HG03457 (cell line): ENCODE measurements around the gene MYH3.

Experiments
- ATAC-seq: cut with Tn5 transposase; IDR thresholded peaks from one replicate; pipeline ENCODE4 v1.9.1; 2021; ENCODE audit warnings: moderate number of reproducible peaks; ENCODE audit not compliant: unreplicated experiment

MYH3 gene

DNA sequence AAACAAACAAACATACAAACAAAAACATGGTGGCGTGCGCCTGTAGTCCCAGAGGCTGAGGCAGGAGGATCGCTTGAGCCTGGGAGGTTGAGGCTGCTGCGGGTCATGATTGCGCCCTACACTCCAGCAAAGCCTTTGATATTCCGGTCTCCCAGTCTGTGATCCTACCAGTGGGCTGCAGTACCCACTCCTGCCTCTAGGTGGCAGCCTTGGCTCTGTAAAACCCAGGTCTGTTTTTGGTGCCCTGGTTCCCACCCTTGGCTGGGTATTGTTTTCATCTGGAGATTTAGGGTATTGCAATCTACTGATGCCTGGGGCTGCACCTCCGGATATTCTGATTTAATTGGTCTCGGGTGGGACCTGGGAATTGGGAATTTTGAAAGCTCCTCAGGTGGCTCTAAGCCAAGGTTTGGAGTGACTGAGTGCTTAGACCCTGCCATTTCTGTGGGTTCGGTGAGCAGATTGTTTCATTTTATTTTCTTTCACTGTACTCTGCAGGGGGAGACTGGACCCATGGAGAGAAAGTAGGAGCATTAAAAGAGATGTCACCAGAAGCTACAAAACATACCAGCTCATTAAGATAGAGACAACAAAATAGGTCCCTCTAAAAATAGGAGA is 40.5 kb downstream of the MYH3 start:
- ATAC-seq = no peak

DNA sequence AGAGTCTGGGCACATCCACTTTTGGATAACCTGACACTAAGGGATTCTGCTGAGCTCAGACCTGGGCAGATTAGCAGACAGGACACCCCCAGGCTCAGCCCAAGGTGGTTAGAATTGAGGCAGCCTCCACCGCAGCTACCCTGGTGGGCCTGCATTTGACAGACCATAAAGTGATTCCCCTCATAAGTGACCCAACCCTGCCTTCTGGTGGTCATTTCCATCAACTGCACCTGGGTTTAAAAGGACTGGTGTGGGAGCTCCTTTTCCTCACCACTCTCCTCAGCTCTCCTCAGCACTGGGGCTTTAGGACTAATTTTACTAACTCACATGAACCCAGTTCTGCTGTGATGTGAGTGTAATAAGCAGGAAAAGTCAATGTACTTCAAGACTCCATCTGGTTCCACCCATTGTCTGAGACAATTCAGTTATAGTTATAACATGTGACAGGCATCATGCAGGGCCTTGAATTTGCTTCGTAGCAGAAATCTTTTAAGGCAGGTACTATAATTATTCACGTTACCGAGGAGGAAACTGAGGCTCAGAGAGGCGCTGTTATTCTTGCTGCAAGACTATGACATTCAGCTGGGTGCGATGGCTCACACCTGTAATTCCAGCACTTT is 42.5 kb downstream of the MYH3 start:
- no peak for ATAC-seq

DNA sequence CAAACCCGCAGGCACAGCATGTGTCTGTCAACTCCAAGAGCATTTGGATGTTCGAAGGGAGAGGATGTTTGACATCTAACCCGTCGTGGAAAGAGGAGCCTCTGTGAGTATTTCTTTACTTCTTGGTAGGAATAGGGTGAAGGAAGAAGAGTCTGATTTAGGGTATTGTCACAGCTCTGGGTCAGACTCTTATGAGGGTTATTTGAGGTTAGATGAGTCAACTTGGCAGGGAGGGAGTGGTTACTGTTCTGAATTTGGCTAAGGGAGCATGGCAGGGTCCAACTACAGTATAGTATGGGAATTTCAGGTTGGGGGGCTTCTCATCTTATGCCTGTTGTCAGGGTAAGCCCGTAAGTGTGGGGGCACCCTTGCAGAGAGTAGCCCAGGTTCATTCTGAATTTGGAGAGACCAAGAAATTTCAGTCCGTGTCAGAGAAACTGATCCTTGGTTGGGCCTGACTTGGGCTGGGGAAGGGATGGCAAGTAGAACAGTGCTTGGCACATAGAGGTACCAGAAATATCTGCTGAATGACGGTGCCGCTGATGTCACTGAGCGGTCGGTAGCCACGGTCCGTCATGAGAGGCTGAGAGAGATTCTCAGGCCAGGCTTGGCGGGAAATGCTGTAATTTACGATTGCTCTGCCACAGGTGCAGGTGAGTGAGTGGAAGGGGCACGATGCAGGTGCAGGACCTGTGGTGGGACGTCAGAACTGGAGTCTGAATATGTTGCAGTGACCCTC is 43.2 kb downstream of the MYH3 start:
- ATAC-seq = no peak

DNA sequence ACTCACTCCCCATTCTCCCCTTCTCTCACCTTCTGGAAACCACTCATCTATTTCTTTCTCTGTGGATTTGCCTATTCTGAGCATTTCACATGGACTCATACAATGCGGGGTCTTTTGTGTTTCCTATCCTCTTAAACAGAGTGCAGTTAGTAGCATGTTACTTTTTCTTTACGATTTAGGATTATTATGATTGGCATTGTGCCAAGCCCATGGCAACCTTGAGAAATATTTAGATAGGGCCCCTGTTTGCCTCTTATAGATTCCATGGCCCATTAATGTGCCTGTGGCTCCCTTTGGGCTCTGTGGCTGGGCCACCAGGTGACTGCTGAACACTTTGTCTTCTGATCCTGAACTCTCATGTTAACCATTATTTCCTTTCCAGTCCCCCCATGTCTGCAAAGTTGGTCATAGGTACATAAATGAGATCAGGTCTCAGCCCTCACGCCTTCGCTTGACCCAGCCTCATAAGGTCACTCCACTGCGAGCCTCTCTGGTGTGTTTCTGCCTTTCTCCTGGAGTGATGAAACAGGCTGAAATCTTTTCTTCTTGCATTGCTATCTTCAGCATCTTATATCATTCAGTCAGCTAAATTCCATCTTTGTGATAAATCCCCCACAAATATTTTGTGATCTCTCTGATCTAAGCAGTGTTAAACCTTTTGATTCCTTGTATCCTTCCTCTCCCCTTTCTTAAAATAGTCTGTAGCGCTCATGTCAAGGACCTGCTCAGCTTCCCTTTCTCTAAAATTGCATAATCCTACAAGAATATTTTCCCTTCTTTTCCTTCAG is 44.0 kb downstream of the MYH3 start:
- no peak for ATAC-seq

DNA sequence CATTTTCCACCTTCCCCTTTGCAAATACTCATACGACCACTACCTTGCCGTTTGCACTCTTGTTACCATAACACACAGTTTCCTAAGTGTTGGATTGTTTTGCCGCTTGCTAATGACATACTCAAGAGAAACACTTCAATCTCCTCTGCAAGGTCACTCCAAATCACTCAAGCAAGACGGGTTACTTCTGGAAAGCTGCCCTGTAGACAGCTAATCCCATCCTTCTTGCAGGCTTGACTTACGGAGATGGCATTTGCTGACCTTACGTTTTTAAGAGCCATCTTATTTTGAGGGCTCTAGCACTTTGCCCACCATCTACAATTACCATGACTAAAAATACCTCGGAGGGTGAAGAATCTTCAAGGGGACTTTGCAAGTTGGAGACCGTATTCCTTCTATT is 46.2 kb downstream of the MYH3 start:
- ATAC-seq = no peak

DNA sequence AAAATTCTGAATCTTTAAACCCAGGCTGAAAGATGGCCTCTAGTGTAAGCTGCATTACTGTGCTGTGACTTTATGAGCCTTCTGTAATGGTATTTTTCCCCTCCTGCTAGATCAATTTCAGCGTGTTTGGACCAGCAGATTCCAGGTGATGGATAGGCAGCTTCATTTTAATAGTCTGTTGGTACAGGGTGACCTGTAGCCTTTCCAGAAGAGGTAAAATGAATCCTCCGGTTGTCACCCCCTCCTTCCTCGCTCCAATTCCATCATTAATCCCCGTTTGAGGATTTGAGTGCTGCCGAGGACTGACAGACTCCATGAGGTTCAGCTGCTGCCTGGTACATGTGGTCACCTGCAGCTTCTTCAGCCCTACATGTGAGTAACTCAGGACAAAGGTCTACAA is 48.9 kb downstream of the MYH3 start:
- no peak for ATAC-seq

DNA sequence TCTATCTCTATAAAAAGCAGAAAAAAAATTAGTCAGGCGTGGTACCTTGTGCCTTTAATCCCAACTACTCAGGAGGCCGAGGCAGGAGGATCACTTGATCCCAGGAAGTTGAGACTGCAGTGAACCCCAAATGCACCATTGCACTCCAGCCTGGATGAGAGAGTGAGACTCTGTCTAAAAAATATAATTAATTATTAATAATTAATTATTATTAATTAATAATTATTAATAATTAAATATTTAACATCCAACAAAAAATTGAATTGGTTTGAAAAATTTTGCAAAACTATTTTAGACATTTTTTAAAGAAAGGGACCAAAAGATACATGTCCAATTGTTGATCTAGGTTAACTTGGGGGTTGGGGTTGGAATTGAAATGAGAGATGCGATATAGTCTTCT is 51.0 kb downstream of the MYH3 start:
- no peak for ATAC-seq

DNA sequence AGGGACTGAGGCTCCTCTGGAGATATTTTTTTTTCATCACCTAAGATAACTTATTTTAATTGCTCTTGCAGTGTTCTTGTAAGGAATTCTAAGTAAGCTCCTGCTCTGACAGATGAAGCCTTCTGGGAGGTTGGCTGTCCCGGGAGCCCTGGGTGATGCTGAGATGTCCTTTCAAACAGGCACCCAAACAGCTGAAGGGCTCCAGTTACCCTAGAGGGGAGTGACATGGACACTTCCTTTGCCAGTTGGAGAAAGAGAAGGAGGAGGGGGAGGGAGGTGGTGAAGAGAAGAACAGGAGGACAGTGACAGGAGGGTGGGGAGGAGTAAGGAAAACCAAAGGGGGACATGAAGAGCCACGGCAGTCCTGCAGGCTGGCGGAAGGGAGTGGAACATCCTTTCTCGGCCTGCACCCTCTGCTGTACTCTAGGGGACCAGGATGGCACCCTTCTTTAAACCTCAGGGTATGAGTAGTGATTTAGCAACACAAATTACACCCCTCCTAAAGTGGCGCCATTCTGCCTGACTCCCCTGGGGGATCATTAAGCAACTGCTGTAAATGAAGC is 51.8 kb downstream of the MYH3 start:
- ATAC-seq = no peak

DNA sequence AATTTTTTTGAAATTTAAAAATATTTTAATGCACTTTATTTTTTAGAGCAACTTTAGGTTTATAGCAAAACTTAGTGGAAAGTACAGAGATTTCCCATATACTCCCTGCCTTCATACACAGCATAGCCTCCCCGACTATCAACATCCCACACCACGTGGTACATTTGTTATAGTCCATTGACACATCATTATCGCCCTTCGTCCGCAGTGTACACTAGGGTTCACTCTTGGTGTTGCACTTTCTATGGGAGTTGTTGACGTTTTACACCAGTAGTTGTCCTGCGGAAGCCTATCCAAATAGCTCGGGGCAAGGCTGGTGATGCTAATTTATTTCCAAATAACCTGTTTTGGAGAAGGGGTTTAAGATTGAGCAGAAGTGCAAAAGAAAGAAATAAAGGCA is 52.6 kb downstream of the MYH3 start:
- ATAC-seq = no peak

DNA sequence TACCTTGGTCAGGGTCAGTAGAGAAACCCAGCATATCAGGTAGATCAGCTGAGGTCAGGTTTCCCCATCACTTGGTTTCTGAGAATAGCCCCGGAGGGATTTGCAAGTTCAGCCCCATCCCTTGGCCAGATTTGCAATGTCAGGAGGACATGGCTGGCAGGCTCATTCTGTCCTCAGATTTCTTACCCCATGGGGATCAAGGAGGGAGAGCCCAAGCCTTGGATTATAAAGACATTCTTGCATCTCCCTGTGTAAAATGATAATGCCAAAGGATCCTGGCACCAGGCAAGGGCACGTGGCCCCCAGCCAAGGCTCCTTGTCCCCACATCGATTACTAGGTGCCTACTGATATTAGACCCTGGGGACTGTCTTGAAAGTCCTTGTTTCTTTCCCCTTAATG is 53.2 kb downstream of the MYH3 start:
- ATAC-seq = no peak

DNA sequence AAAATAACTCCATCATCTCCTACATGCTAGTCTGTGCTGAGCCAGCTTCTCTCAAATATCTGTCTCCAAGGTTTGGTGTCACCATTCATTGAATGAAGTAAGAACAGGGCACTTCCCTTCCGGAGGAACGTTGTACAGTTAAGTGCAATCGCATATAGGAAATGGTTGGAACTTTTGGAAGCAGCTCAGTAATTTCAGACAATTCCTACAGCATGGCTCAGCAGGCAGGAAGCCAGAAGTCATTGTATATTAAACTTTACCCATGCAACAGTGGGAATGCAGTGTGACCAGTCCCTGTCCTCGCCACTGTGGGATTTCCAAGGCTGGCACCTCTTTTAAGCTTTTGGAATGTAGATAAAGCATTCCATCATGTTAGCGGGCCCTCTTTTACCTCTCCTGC is 56.5 kb downstream of the MYH3 start:
- no peak for ATAC-seq

DNA sequence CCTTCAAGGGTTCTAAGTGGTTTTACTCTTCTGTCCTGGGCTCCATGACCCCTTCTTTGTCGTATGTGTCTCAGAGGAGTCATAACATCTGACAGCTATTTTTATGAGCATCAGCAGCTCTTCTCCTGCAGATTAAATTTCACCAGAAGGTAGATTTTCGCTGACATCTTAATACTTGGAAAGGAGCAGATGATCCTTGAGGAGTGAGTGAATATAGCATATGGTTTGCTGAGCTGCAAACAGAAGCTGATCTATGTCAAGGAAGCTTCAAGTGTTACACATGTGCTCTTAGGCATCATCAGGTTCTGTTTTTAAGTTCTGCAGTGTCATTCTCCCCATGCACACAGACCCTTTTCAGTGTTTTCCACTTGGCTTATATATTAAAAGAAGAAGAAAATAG is 58.5 kb downstream of the MYH3 start:
- no peak for ATAC-seq

DNA sequence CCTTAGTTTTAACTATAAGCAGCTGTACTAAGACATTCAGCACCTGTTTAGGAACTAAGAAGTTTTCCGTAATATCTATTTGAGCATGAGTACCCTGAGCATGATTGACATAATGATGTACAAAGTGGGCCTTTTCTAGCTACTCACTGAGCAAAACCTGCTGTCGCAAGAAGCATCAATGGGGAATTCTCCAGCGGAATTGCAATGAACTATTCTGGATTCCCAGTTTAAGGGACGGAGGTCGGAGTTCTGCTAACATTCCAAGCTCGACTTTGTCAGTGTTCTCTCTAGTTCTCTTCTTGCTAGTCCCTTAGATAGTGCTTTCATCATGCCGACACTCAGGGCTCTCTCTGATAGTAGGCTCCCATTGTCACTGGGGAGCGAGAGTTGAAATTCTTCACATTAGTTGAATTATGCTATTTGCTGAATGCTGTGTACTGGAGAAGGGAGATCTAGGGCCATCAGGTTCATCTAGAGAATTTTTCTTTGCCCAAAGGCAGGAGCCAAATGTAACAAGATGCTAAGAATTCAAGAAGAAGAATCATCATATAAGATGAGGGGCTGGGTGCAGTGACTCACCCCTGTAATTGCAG is 67.5 kb downstream of the MYH3 start:
- ATAC-seq = no peak

DNA sequence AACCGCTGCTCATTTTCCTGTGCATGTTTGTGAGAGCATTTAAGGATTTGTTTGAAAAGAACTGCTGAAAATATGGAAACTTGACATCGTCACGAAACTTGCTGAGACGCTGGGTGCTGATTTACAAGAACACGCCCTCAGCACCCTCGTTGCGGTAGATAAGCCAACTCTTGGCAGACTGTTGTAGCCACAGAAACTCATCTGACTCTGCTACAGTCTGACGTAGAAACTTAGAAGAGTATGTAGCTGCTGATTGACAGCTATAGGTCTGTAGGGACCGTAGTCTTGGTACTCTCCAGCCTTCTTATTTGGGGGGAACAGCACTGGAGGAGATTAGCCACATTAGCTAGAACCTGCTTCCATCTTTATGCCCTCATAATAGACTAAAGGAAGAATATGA is 71.6 kb downstream of the MYH3 start:
- ATAC-seq = no peak

DNA sequence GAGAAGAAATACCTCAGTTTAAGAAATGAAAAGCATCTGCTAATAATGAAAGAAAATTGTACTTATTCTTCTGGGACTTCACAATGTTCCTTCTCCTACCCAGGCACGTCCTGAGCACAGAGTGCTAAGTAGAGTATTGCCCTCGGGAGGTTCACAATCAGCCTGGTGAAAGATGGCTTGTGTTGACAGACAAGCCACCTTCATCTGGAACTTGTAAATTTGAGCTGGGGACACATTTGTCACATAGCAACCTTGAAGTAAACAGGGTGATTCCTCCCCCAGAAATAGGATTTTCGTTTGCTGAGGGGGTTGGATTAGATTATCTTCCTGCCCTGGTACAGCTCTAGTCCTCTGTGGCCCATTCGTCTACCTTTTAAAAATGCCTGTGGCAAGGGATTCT is 73.3 kb downstream of the MYH3 start:
- no peak for ATAC-seq

DNA sequence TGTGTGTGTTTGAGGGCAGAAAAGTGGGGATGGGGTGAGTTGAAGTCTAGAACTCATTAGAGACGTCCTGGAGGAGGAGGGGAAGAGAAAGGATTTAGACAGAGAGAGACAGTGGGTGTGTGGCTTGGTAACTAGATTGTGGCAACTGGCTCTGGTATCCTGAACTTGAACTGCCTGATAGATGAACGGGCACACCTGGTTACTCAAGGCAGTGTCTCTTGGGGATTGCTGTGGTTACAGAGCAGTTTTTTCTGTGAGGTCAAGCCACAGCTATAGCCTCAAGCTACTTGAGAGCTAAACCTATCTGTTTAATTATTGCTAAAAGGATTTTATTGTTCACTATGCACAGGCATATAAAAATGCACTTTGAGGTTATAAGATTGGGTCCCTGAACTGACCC is 77.8 kb downstream of the MYH3 start:
- ATAC-seq = peak; percentile 52
